ENCODE data around the gene BLZF1. TPM values are rescaled to one million over a fixed set of nuclear protein-coding genes. Genes with fewer than 3 reads are reported as not detected.
"Not testable (repeated sequence)": the region's sequence is repeated elsewhere in the genome, so short reads cannot be mapped to it uniquely, and the experiment has no call there.

BLZF1 gene
- total and polyA plus RNA-seq, 2 donors from 2014 or later, result 10.3 to 25.3 TPM

DNA sequence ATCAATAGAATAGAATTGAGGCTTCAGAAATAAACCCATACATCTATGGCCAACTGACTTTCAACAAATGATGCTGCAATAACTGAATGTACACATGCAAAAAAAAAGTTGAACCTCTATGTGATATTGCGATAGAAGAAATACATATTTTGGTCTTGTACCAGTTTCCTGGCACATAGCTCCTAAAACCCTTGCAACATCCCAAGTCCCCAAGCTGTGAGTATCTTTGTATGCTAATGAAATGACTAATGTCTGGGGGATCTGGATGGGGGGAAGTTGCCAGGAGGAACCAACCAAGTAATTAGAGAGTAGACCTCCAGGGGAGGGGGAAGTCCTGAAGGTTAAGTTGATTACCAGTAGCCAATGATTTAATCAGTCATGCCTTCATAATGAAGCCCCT lies 24.4 kb downstream of the BLZF1 start:
- H3K27ac ChIP-seq (ENCODE audit: low read depth in 2 of 2, low read length in 2 of 2), result no peak overlapping the region
- no peaks in the 10 kb centered on the region for H3K4me1 ChIP-seq (ENCODE audit: control insufficient read depth in 2 of 3, insufficient read depth in 2 of 3, low read depth in 1 of 3, low read length in 3 of 3)
- intact Hi-C loops (cut with DNase I), result no loop called here
- H3K27me3 ChIP-seq (ENCODE audit: control insufficient read depth, insufficient read depth, low read length), result no peaks in the 10 kb centered on the region
- TF ChIP-seq, protein P1, sequence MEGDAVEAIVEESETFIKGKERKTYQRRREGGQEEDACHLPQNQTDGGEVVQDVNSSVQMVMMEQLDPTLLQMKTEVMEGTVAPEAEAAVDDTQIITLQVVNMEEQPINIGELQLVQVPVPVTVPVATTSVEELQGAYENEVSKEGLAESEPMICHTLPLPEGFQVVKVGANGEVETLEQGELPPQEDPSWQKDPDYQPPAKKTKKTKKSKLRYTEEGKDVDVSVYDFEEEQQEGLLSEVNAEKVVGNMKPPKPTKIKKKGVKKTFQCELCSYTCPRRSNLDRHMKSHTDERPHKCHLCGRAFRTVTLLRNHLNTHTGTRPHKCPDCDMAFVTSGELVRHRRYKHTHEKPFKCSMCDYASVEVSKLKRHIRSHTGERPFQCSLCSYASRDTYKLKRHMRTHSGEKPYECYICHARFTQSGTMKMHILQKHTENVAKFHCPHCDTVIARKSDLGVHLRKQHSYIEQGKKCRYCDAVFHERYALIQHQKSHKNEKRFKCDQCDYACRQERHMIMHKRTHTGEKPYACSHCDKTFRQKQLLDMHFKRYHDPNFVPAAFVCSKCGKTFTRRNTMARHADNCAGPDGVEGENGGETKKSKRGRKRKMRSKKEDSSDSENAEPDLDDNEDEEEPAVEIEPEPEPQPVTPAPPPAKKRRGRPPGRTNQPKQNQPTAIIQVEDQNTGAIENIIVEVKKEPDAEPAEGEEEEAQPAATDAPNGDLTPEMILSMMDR (IDR thresholded peaks at IDR 0.05; ENCODE audit: borderline replicate concordance, extremely low read depth, insufficient read depth), result no peak
- H3K9me3 ChIP-seq (ENCODE audit: control insufficient read depth in 2 of 3, insufficient read depth in 1 of 3, low read length in 3 of 3), result no peaks in the 10 kb centered on the region
- peaks cover 0 to 15% (median 1%) of the 10 kb centered on the region in 3 donors for H3K36me3 ChIP-seq (ENCODE audit: control insufficient read depth in 2 of 3, insufficient read depth in 3 of 3, low read length in 3 of 3)
- no peak overlapping the region for H3K9ac ChIP-seq (ENCODE audit: low read length in 3 of 3)
- DNase-seq, result no peak
- no peak for FAIRE-seq
- no peak overlapping the region for H3K4me3 ChIP-seq (ENCODE audit: low read length in 3 of 3)

DNA sequence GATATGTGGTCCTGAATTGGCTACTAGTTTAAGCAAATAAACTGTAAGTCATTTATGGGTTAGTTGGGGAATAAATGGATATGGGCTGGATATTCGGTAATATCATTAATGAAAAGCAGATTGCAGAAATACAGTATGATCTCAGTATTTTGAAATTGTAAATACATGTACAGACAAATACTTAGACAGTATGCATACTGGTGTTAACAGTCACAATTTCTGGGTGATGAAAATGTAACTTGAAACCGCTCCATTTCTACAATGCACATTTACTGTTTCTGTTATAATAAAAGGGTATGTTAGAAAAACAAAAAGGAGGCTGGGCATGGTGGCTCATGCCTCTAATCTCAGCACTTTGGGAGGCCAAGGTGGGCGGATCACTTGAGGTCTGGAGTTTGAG lies 28.0 kb downstream of the BLZF1 start:
- H3K27me3 ChIP-seq (ENCODE audit: control insufficient read depth, insufficient read depth, low read length), result no peaks in the 10 kb centered on the region
- H3K9ac ChIP-seq (ENCODE audit: low read length in 3 of 3), result no peak overlapping the region
- intact Hi-C loops (cut with DNase I), result no loop called here
- no peaks in the 10 kb centered on the region for H3K9me3 ChIP-seq (ENCODE audit: control insufficient read depth in 2 of 3, insufficient read depth in 1 of 3, low read length in 3 of 3)
- no peak overlapping the region for H3K27ac ChIP-seq (ENCODE audit: low read depth in 2 of 2, low read length in 2 of 2)
- DNase-seq (no peak), FAIRE-seq (no peak)
- H3K36me3 ChIP-seq (ENCODE audit: control insufficient read depth in 2 of 3, insufficient read depth in 3 of 3, low read length in 3 of 3), result peaks cover 0 to 14% (median 0%) of the 10 kb centered on the region in 3 donors
- no peak overlapping the region for H3K4me3 ChIP-seq (ENCODE audit: low read length in 3 of 3)
- H3K4me1 ChIP-seq (ENCODE audit: control insufficient read depth in 2 of 3, insufficient read depth in 2 of 3, low read depth in 1 of 3, low read length in 3 of 3), result no peaks in the 10 kb centered on the region
- TF ChIP-seq, protein P1 (IDR thresholded peaks at IDR 0.05; ENCODE audit: borderline replicate concordance, extremely low read depth, insufficient read depth), result no peak

GRCh38 chr1:169402578-169402977 lies 34.6 kb downstream of the BLZF1 start:
- H3K36me3 ChIP-seq (ENCODE audit: control insufficient read depth in 2 of 3, insufficient read depth in 3 of 3, low read length in 3 of 3); H3K9me3 ChIP-seq (ENCODE audit: control insufficient read depth in 2 of 3, insufficient read depth in 1 of 3, low read length in 3 of 3); H3K27ac ChIP-seq (ENCODE audit: low read depth in 2 of 2, low read length in 2 of 2); H3K27me3 ChIP-seq (ENCODE audit: control insufficient read depth, insufficient read depth, low read length); intact Hi-C loops (cut with DNase I); H3K4me1 ChIP-seq (ENCODE audit: control insufficient read depth in 2 of 3, insufficient read depth in 2 of 3, low read depth in 1 of 3, low read length in 3 of 3); H3K9ac ChIP-seq (ENCODE audit: low read length in 3 of 3); FAIRE-seq; DNase-seq; H3K4me3 ChIP-seq (ENCODE audit: low read length in 3 of 3): not testable (repeated sequence)

- H3K9me3 ChIP-seq (ENCODE audit: control insufficient read depth in 2 of 3, insufficient read depth in 1 of 3, low read length in 3 of 3); DNase-seq; FAIRE-seq: not testable (repeated sequence)
Observed at GRCh38 chr1:169408340-169408739, 40.3 kb downstream of the BLZF1 start.

GRCh38 chr1:169414952-169415351 lies 47.0 kb downstream of the BLZF1 start:
- no peaks in the 10 kb centered on the region for H3K36me3 ChIP-seq (ENCODE audit: control insufficient read depth in 2 of 3, insufficient read depth in 3 of 3, low read length in 3 of 3)
- FAIRE-seq (no peak), DNase-seq (no peak)
- TF ChIP-seq, protein P1 (IDR thresholded peaks at IDR 0.05; ENCODE audit: borderline replicate concordance, extremely low read depth, insufficient read depth), result no peak
- no peak overlapping the region for H3K27ac ChIP-seq (ENCODE audit: low read depth in 2 of 2, low read length in 2 of 2)
- no peaks in the 10 kb centered on the region for H3K9me3 ChIP-seq (ENCODE audit: control insufficient read depth in 2 of 3, insufficient read depth in 1 of 3, low read length in 3 of 3)
- no peaks in the 10 kb centered on the region for H3K27me3 ChIP-seq (ENCODE audit: control insufficient read depth, insufficient read depth, low read length)
- no peak overlapping the region for H3K4me3 ChIP-seq (ENCODE audit: low read length in 3 of 3)
- no peak overlapping the region for H3K9ac ChIP-seq (ENCODE audit: low read length in 3 of 3)
- intact Hi-C loops (cut with DNase I), result no loop called here
- no peaks in the 10 kb centered on the region for H3K4me1 ChIP-seq (ENCODE audit: control insufficient read depth in 2 of 3, insufficient read depth in 2 of 3, low read depth in 1 of 3, low read length in 3 of 3)

More at GRCh38 chr1:169408340-169408739, 40.3 kb downstream of the BLZF1 start:
- H3K4me1 ChIP-seq (ENCODE audit: control insufficient read depth in 2 of 3, insufficient read depth in 2 of 3, low read depth in 1 of 3, low read length in 3 of 3); H3K9ac ChIP-seq (ENCODE audit: low read length in 3 of 3); intact Hi-C loops (cut with DNase I); H3K4me3 ChIP-seq (ENCODE audit: low read length in 3 of 3); H3K36me3 ChIP-seq (ENCODE audit: control insufficient read depth in 2 of 3, insufficient read depth in 3 of 3, low read length in 3 of 3); H3K27me3 ChIP-seq (ENCODE audit: control insufficient read depth, insufficient read depth, low read length); H3K27ac ChIP-seq (ENCODE audit: low read depth in 2 of 2, low read length in 2 of 2): not testable (repeated sequence)

All from kidney (tissue), 14 donors.